ENCODE measurements around the gene EIF3K. TPM values are rescaled to one million over a fixed set of nuclear protein-coding genes. Genes with fewer than 3 reads are reported as not detected.

EIF3K gene
- total and polyA plus RNA-seq, 2 of the 8 experiments (the other 6 are each of a cell fraction or from before 2014, with no cell fraction given): 329 to 937 TPM

DNA sequence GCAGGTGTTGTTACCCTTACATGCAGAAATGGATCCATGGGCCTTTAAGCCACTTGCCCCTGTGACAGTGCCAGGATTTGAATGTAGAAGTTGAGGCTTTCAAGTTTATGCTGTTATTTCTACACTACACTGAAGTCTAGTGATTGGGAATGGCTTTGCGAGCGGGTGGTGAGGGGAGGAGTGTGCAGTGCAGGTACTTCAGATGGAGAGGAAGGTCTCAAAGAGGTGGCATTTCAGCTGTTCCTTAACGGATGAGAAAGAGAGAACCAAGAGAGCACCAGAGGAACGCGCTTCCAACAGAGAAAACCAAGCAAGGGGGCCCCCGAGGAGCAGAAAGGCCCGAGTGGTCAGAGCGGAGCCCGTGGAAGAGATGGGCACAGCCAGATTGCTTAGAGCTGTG is 41.7 kb downstream of the EIF3K start:
- peaks cover 11 to 47% of the 10 kb centered on the region in 2 experiments for H4K20me1 ChIP-seq (replicated peaks in 1 of 2; ENCODE audit: control insufficient read depth in 1 of 2, insufficient read depth in 2 of 2, low read length in 2 of 2)
- no peak for TF ChIP-seq SIX5 (IDR thresholded peaks at IDR 0.05; ENCODE audit: low read depth, low read length)
- no peak for TF ChIP-seq SP2 (IDR thresholded peaks at IDR 0.05; ENCODE audit: low read length)
- no peak for TF ChIP-seq SRF (IDR thresholded peaks at IDR 0.05; ENCODE audit: low read depth, low read length)
- TF ChIP-seq TAF1 (IDR thresholded peaks at IDR 0.05; ENCODE audit: low read depth, low read length): no peak
- H2BK15ac ChIP-seq (ENCODE audit: low read length): no peak overlapping the region
- H3K9me3 ChIP-seq (ENCODE audit: insufficient read depth in 2 of 2, low read depth in 1 of 2, low read length in 1 of 2): no peaks in the 10 kb centered on the region
- peaks cover 30% of the 10 kb centered on the region for H3K79me1 ChIP-seq (ENCODE audit: low read depth, low read length)
- no peak overlapping the region for H3K23ac ChIP-seq (ENCODE audit: insufficient read length)
- ChIA-PET POLR2A (ENCODE audit: partially characterized antibody) (interaction anchor here (1.2 to 21.5 kb wide), 6 partner anchors 11 to 64 kb away, joined by 3 to 495 read pairs (median 14); partner anchors contain the start of gene ACTN4), CTCF (ENCODE audit: partially characterized antibody) (interaction anchor here (0.6 to 1.3 kb wide), 6 partner anchors 11 to 152 kb away, joined by 3 to 6 read pairs (median 4); no protein-coding TSS in a partner anchor)
- H3K23me2 ChIP-seq (ENCODE audit: low read depth, low read length): no peaks in the 10 kb centered on the region
- H3K18ac ChIP-seq (ENCODE audit: extremely low read depth, low read length): no peak overlapping the region
- H3K27me3 ChIP-seq (replicated peaks in 1 of 4; ENCODE audit: control insufficient read depth in 3 of 4, extremely low read depth in 1 of 4, insufficient read depth in 3 of 4, low read length in 3 of 4): no peaks in the 10 kb centered on the region
- H3K9ac ChIP-seq (replicated peaks in 1 of 4; ENCODE audit: extremely low read depth in 1 of 4, low read depth in 3 of 4, low read length in 3 of 4): no peak overlapping the region
- H2BK120ac ChIP-seq (replicated peaks; ENCODE audit: low read depth, low read length): no peak overlapping the region
- no peak overlapping the region for H4K8ac ChIP-seq (ENCODE audit: extremely low read depth, insufficient read depth, low read length)
- H2BK5ac ChIP-seq (ENCODE audit: low read depth, low read length): no peak overlapping the region
- no peak overlapping the region for H3K14ac ChIP-seq (ENCODE audit: insufficient read length)
- no peak overlapping the region for H3K27ac ChIP-seq (ENCODE audit: low read depth, low read length)
- 87% methylated on average over 9 of the region's 9 CpGs; no CpG with 5 or more reads in 1 of the 2 experiments for WGBS, 2 experiments (ENCODE audit: extremely low coverage in 1 of 2, insufficient coverage in 1 of 2, insufficient read length in 1 of 2, insufficient replicate concordance in 2 of 2, low coverage in 1 of 2, low lambda C conversion rate in 2 of 2, missing lambda C conversion rate in 1 of 2)
- FAIRE-seq: no peak
- no peak overlapping the region for H4K5ac ChIP-seq (ENCODE audit: insufficient read length, low read depth, low read length)
- H2BK12ac ChIP-seq (ENCODE audit: low read depth, low read length): no peak overlapping the region
- peaks cover 36 to 52% (median 43%) of the 10 kb centered on the region in 4 experiments for H3K4me1 ChIP-seq (replicated peaks in 1 of 4; ENCODE audit: control insufficient read depth in 3 of 4, insufficient read depth in 4 of 4, low read length in 3 of 4)
- no peak overlapping the region for H3K4ac ChIP-seq (replicated peaks; ENCODE audit: insufficient read length, low read depth, low read length)
- no peak overlapping the region for H4K91ac ChIP-seq (replicated peaks; ENCODE audit: insufficient read length, low read length)
- H2AFZ ChIP-seq (ENCODE audit: low read length): no peak overlapping the region
- no peak overlapping the region for H3K56ac ChIP-seq (replicated peaks; ENCODE audit: insufficient read length, low read depth, low read length)
- no peak for DNase-seq (ENCODE audit: low read depth in 1 of 2, low spot score in 2 of 2)
- no peak overlapping the region for H2BK20ac ChIP-seq (ENCODE audit: low read length)
- H3K4me3 ChIP-seq (ENCODE audit: extremely low read depth in 1 of 4, insufficient read depth in 2 of 4, low read depth in 3 of 4, low read length in 4 of 4): no peak overlapping the region
- H3K79me2 ChIP-seq (ENCODE audit: control insufficient read depth in 1 of 2, insufficient read depth in 2 of 2, low read length in 2 of 2): peaks cover 23 to 94% of the 10 kb centered on the region in 2 experiments
- H3K36me3 ChIP-seq (ENCODE audit: control insufficient read depth in 2 of 4, insufficient read depth in 4 of 4, low read length in 3 of 4): peaks cover 0 to 3% (median 0%) of the 10 kb centered on the region in 4 experiments; a peak in 2 of 8 replicates
- no peak overlapping the region for H3K4me2 ChIP-seq (ENCODE audit: insufficient read depth in 1 of 2, low read depth in 2 of 2, low read length in 2 of 2)
- H2AK5ac ChIP-seq (ENCODE audit: low read depth, low read length): 0 out of 2 replicates have a peak overlapping the region, but pooled peaks have one; percentile 29

All from H1 (cell line).